Ovary (tissue), 10 donors: ENCODE results near the gene KRT37. TPM values are rescaled to one million over a fixed set of nuclear protein-coding genes. Genes with fewer than 3 reads are reported as not detected.

Experiments
- DNase-seq, 5 donors: peaks; one replicate each; pipeline ENCODE4 v3.0.0-alpha.2; 2019 to 2020
- H3K27ac ChIP-seq, 2 donors: fragments of 200-600 bp; one replicate each; pipeline versions ENCODE4 v1.5.1 to v1.8.0; 2019 to 2022
- H3K27me3 ChIP-seq: fragments of 200-600 bp; one replicate; pipeline ENCODE4 v1.8.0; 2022
- H3K36me3 ChIP-seq: fragments of 200-600 bp; sonication (generic); one replicate; pipeline ENCODE4 v1.5.1; 2019
- H3K4me1 ChIP-seq: one replicate; pipeline ENCODE4 v1.8.1; 2013; ENCODE audit warnings: mild to moderate bottlenecking, moderate library complexity; ENCODE audit not compliant: insufficient read depth
- H3K4me3 ChIP-seq: fragments of 200-600 bp; sonication (generic); one replicate; pipeline ENCODE4 v1.5.1; 2017
- H3K9me3 ChIP-seq, 2 donors: fragments of 200-600 bp in 1 of 2; sonication (generic) in 1 of 2; one replicate each; pipeline versions ENCODE4 v1.5.1 to v1.8.1; 2013 to 2019; ENCODE audit warnings: mild to moderate bottlenecking in 1 of 2, moderate library complexity in 1 of 2
- EP300 ChIP-seq: sonication (generic); formaldehyde crosslinking; IDR thresholded peaks from one replicate; pipeline ENCODE4 v1.6.1; 2017; ENCODE audit warnings: antibody characterized with exemption
- POLR2A ChIP-seq: fragments of 450-650 bp; IDR thresholded peaks from one replicate; pipeline ENCODE4 v1.6.1; 2017; ENCODE audit warnings: antibody characterized with exemption, mild to moderate bottlenecking, moderate library complexity
- WGBS, 3 donors: extraction: QIAGEN DNeasy Blood & Tissue Kit in 1 of 3; methylation state at CpG; one replicate each; pipeline versions ENCODE4 v1.1.5 to v1.1.7; 2013 to 2017; 5-methylcytosine and 5-hydroxymethylcytosine counted together
- intact Hi-C, 4 donors: fragments of 100-400 bp; cut with DNase I; formaldehyde crosslinking; loops; one replicate each; pipeline versions ENCODE4 v1.11.0 to v1.15.1; 2022 to 2023
- long read RNA-seq, 3 donors: library from polyadenylated mRNA in 2 of 3; unstranded in 2 of 3; transcript quantifications; one replicate each; pipeline ENCODE4 v2.0.0 and lab custom pipeline, GENCODE V29; 2021 to 2026
- polyA plus RNA-seq, 2 donors: library from polyadenylated mRNA; stranded (reverse); fragments of 200-250 nt in 1 of 2; fragments of 350-450 nt in 1 of 2; fragmentation: Illumina TruSeq in 1 of 2; extraction: RNeasy Lipid Tissue Mini Kit (QIAGEN cat#74804) in 1 of 2; gene quantifications; one replicate each; pipeline ENCODE4 v1.2.3, GENCODE V29; 2013 to 2014
- total RNA-seq, 7 donors: library from RNA; depleted of rRNA in 2 of 7; stranded (reverse); fragments of >200 nt in 2 of 7; fragmentation: NEBNext Ultra II Directional in 3 of 7; extraction: Animal tissue kit (Norgen Biotek cat#: 25700) in 3 of 7; gene quantifications; one replicate each; pipeline versions ENCODE4 v1.1.0 to v1.2.4, GENCODE V29; 2016 to 2023
- TF ChIP-seq, protein P1 (sequence below), 3 donors: fragments of 450-650 bp in 2 of 3; fragments of 200-600 bp in 1 of 3; IDR thresholded peaks; one replicate each; pipeline versions ENCODE4 v1.5.1 to v1.8.0; 2016 to 2022; ENCODE audit warnings: antibody characterized with exemption in 3 of 3, mild to moderate bottlenecking in 1 of 3
- donor health status: DM: no; HTN: no; CAD: no; lungs with moderate emphysema.
- donor health status: DM: no; HTN: no; CAD: no.
- donor health status: Bipolar disorder and iron deficiency.
- donor health status: DM: yes; HTN: yes; CAD: no.
- donor health status: DM: no; HTN: no; CAD: no.
- donor health status: DM: yes; HTN: yes; CAD: no.

Gene KRT37
- total RNA-seq = not detected
- polyA plus RNA-seq = not detected
- long read RNA-seq, donor 1 = 0 reads
- long read RNA-seq, donor 2 = 0 reads
- long read RNA-seq, donor 3 = 0 reads

DNA sequence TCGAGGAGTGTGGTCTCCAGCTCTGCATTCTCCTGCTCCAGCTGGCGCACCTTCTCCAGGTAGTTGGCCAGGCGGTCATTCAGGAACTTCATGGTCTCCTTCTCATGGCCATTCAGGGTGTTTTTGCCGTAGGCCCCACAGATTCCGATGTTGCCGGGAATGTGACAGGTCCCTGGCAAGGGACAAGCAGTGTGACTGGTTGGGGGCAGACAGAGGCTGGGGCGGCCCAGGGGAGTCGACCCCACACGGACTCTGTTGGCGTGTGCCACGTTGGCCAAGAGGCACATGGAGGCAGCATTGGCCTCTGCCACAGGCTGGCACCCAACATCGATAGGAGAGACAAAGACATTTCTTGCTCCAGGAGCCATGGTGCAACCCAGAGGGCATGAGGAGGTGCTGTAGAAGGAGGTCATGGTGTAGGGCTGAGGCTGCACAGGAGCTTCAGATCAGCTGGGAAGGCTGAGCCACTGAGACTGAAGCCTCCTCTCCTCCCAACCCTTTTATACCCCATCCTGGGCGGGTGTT, at the start of gene KRT37:
TSS of gene KRT37 (minus strand) at position 475 of the 525 bp plus-strand sequence. CDS start at position 413, 62 bp downstream.
- WGBS, 3 donors = 92 to 96% (median 94%) methylated on average over 13 of the region's 13 CpGs
- TF ChIP-seq EP300 = no peak
- Histone ChIP-seq H3K27me3 (no peaks in the 10 kb centered on the region), H3K27ac (no peak within 1 kb of the TSS), H3K36me3 (no peaks in the 10 kb centered on the region), H3K4me3 (no peak within 1 kb of the TSS), H3K4me1 (peaks cover 6% of the 10 kb centered on the region), H3K9me3 (no peaks in the 10 kb centered on the region)
- no peak for DNase-seq
- intact Hi-C loops = no loop called here

DNA sequence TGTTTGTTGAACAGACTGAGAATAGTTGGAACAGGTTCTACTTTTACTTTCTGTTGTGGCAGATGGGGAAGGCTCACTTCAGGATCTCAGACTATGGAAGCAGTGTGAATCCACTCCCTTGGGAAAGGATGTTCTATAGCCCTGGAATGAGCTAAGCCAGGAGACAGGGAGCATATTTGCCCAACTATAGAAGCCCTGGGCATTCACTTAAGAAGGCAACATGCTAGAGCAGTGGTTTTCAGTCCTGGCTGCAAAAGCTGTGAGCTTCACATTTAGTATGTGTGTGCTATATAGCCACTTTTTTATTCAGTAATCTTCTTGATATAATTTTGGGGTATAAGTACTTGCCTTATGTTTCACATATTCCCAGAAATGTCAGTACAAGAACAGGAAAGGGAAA, 44.0 kb upstream of the KRT37 start:
- TF ChIP-seq POLR2A (no peak), EP300 (no peak)
- TF ChIP-seq, protein P1, sequence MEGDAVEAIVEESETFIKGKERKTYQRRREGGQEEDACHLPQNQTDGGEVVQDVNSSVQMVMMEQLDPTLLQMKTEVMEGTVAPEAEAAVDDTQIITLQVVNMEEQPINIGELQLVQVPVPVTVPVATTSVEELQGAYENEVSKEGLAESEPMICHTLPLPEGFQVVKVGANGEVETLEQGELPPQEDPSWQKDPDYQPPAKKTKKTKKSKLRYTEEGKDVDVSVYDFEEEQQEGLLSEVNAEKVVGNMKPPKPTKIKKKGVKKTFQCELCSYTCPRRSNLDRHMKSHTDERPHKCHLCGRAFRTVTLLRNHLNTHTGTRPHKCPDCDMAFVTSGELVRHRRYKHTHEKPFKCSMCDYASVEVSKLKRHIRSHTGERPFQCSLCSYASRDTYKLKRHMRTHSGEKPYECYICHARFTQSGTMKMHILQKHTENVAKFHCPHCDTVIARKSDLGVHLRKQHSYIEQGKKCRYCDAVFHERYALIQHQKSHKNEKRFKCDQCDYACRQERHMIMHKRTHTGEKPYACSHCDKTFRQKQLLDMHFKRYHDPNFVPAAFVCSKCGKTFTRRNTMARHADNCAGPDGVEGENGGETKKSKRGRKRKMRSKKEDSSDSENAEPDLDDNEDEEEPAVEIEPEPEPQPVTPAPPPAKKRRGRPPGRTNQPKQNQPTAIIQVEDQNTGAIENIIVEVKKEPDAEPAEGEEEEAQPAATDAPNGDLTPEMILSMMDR (IDR thresholded peaks at IDR 0.05) = no peak

DNA sequence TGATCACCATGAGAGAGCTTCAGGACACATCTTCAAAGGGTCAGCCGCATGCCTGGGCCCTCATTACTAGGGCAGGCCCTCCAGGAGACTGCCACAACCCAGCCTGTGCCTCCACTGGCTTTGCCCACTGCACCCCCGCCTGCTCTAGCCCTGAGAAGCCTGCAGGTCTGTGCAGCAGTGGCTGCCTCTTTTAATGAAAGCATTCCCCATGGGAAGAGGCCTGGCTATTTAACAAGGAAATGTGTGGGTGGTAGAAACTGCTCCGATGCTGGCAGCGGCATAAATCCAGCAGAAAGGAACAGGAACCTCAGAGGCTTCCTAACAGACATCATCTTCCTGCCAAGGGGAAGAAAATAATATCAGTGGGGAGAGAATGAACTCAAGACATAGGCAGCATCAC, 43.2 kb upstream of the KRT37 start:
- H3K36me3 ChIP-seq = no peaks in the 10 kb centered on the region
- WGBS, 3 donors = 49 to 61% (median 55%) methylated on average over 4 of the region's 4 CpGs
- peaks cover 2% of the 10 kb centered on the region for H3K4me1 ChIP-seq
- DNase-seq = no peak
- no peaks in the 10 kb centered on the region for H3K9me3 ChIP-seq
- TF ChIP-seq POLR2A (no peak), EP300 (no peak)
- TF ChIP-seq, protein P1 (IDR thresholded peaks at IDR 0.05) = no peak
- no peak overlapping the region for H3K4me3 ChIP-seq
- H3K27ac ChIP-seq = no peak overlapping the region
- intact Hi-C loops = no loop called here
- no peaks in the 10 kb centered on the region for H3K27me3 ChIP-seq

More for the DNA sequence above, 44.0 kb upstream of the KRT37 start:
- Histone ChIP-seq H3K27ac (no peak overlapping the region), H3K27me3 (no peaks in the 10 kb centered on the region), H3K4me1 (peaks cover 2% of the 10 kb centered on the region), H3K4me3 (no peak overlapping the region), H3K9me3 (no peaks in the 10 kb centered on the region), H3K36me3 (no peaks in the 10 kb centered on the region)
- intact Hi-C loops = no loop called here
- DNase-seq = no peak

DNA sequence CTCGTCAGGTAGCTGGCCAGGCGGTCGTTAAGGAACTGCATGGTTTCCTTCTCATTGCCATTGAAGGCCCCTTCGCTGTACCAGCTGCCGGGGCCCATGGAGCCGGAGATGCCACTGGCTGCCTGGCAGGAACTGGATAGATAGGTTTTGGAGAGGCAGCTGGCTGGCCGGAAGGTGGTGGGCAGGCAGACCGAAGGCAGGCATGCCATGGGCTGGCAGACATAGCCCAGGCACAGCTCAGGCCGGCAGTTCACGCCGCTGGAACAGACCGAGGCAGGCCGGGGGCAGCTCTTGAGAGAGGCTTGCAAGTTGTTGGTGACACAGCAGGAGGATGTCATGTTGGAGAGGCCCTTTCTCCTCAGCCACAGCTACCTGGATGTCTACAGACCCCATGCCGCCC, 42.6 kb upstream of the KRT37 start, which contains the start of gene KRT32:
TSS of gene KRT32 (minus strand) at position 399 of the 400 bp plus-strand sequence. CDS start at position 338, 61 bp downstream.
- H3K4me3 ChIP-seq = no peak within 1 kb of the TSS
- no peaks in the 10 kb centered on the region for H3K9me3 ChIP-seq
- H3K4me1 ChIP-seq = peaks cover 2% of the 10 kb centered on the region
- intact Hi-C loops = no loop called here
- no peaks in the 10 kb centered on the region for H3K27me3 ChIP-seq
- TF ChIP-seq POLR2A = no peak
- no peak for TF ChIP-seq EP300
- TF ChIP-seq, protein P1 (IDR thresholded peaks at IDR 0.05) = no peak
- DNase-seq = no peak
- H3K27ac ChIP-seq = no peak within 1 kb of the TSS
- WGBS, 3 donors = 93 to 96% (median 94%) methylated on average over 14 of the region's 14 CpGs
- H3K36me3 ChIP-seq = no peaks in the 10 kb centered on the region

DNA sequence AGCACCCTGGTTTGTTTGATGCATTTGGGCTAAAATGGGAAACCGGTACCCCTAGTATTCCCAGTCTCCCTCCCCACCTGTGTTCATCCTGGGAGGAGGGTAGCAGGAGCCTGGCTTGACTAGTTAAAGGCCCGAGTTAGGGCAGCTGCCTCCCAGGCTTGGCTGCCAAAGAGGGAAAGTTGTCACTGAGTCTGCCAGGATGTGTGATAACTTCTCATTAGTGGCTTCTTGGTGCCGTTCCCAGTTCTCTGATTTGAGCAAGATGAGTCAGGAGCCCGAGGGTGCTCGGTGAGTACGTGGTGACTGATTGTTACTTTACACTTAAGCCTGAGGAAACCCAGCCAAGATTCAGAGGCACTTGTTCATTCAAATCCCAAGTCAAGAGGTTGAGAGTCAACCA, 40.3 kb upstream of the KRT37 start:
- TF ChIP-seq EP300 (no peak), POLR2A (no peak)
- TF ChIP-seq, protein P1 (IDR thresholded peaks at IDR 0.05) = no peak
- Histone ChIP-seq H3K4me3 (no peak overlapping the region), H3K9me3 (no peaks in the 10 kb centered on the region), H3K36me3 (no peaks in the 10 kb centered on the region), H3K4me1 (peaks cover 2% of the 10 kb centered on the region), H3K27ac (no peak overlapping the region), H3K27me3 (no peaks in the 10 kb centered on the region)
- 13 to 15% (median 13%) methylated on average over 6 of the region's 6 CpGs for WGBS, 3 donors
- intact Hi-C loops = no loop called here
- DNase-seq = peak; percentile 36 to 71 (median 61)
